Measurements from ENCODE around the gene C2orf92.

The C2orf92 gene

GRCh38 chr2:97714084-97714949 is 44.8 kb downstream of the C2orf92 start:
- Histone ChIP-seq H4K8ac (ENCODE audit: low read length) (peak overlapping the region; percentile 96), H3K27ac (ENCODE audit: low read length, poor library complexity, severe bottlenecking) (no peak overlapping the region), H3K36me3 (ENCODE audit: control insufficient read depth in 1 of 2, insufficient read depth in 2 of 2, low read depth in 1 of 2, low read length in 2 of 2) (no peaks in the 10 kb centered on the region), H2AK5ac (ENCODE audit: low read length, severe bottlenecking) (no peak overlapping the region), H2BK15ac (ENCODE audit: low read depth, poor library complexity, severe bottlenecking) (peak overlapping the region; percentile 41), H3K9me3 (ENCODE audit: control insufficient read depth, low read length) (no peaks in the 10 kb centered on the region), H3K4me2 (ENCODE audit: low read length, poor library complexity, severe bottlenecking) (no peak overlapping the region), H2BK12ac (ENCODE audit: low read length in 2 of 2) (peak overlapping the region in 1 of 2 experiments; percentile 76), H3K9ac (ENCODE audit: low read length) (no peak overlapping the region), H3K4me3 (ENCODE audit: insufficient read depth in 1 of 2, low read depth in 1 of 2, low read length in 2 of 2) (no peak overlapping the region), H3K79me1 (replicated peaks; ENCODE audit: low read length, poor library complexity, severe bottlenecking) (no peaks in the 10 kb centered on the region), H2BK120ac (ENCODE audit: low read depth, low read length) (peak overlapping the region; percentile 13), H2AFZ (ENCODE audit: low read depth, low read length) (no peak overlapping the region), H3K23ac (ENCODE audit: low read length in 2 of 2) (no peak overlapping the region), H4K91ac (ENCODE audit: low read length) (no peak overlapping the region), H3K27me3 (ENCODE audit: control insufficient read depth in 1 of 2, insufficient read depth in 1 of 2, low read length in 2 of 2) (peaks cover 20 to 57% of the 10 kb centered on the region in 2 experiments), H3K4me1 (ENCODE audit: control insufficient read depth, insufficient read depth, low read depth, low read length) (peaks cover 2% of the 10 kb centered on the region), H3K18ac (ENCODE audit: low read depth in 1 of 2, low read length in 2 of 2) (peak overlapping the region; percentile 42 to 66), H2BK5ac (ENCODE audit: low read depth, low read length, poor library complexity, severe bottlenecking) (no peak overlapping the region), H3K14ac (ENCODE audit: low read length in 2 of 2) (peak overlapping the region in 1 of 2 experiments; percentile 79), H3K4ac (ENCODE audit: low read depth in 1 of 2, low read length in 2 of 2) (no peak overlapping the region)
- DNase-seq: no peak
- WGBS: 84% methylated on average over 17 of the region's 17 CpGs

GRCh38 chr2:97714950-97715652 is 45.6 kb downstream of the C2orf92 start:
- peaks cover 20 to 51% of the 10 kb centered on the region in 2 experiments for H3K27me3 ChIP-seq (ENCODE audit: control insufficient read depth in 1 of 2, insufficient read depth in 1 of 2, low read length in 2 of 2)
- no peak overlapping the region for H4K91ac ChIP-seq (ENCODE audit: low read length)
- no peak overlapping the region for H2BK12ac ChIP-seq (ENCODE audit: low read length in 2 of 2)
- 93% methylated on average over 13 of the region's 13 CpGs for WGBS
- peaks cover 2% of the 10 kb centered on the region for H3K4me1 ChIP-seq (ENCODE audit: control insufficient read depth, insufficient read depth, low read depth, low read length)
- no peak overlapping the region for H2AFZ ChIP-seq (ENCODE audit: low read depth, low read length)
- no peak overlapping the region for H2BK15ac ChIP-seq (ENCODE audit: low read depth, poor library complexity, severe bottlenecking)
- H3K14ac ChIP-seq (ENCODE audit: low read length in 2 of 2): no peak overlapping the region
- H3K4me3 ChIP-seq (ENCODE audit: insufficient read depth in 1 of 2, low read depth in 1 of 2, low read length in 2 of 2): no peak overlapping the region
- H3K18ac ChIP-seq (ENCODE audit: low read depth in 1 of 2, low read length in 2 of 2): no peak overlapping the region
- no peak overlapping the region for H3K4ac ChIP-seq (ENCODE audit: low read depth in 1 of 2, low read length in 2 of 2)
- no peak for DNase-seq
- H2AK5ac ChIP-seq (ENCODE audit: low read length, severe bottlenecking): no peak overlapping the region
- no peak overlapping the region for H3K4me2 ChIP-seq (ENCODE audit: low read length, poor library complexity, severe bottlenecking)
- no peak overlapping the region for H4K8ac ChIP-seq (ENCODE audit: low read length)
- no peak overlapping the region for H3K27ac ChIP-seq (ENCODE audit: low read length, poor library complexity, severe bottlenecking)
- H3K23ac ChIP-seq (ENCODE audit: low read length in 2 of 2): no peak overlapping the region
- no peak overlapping the region for H2BK5ac ChIP-seq (ENCODE audit: low read depth, low read length, poor library complexity, severe bottlenecking)
- H3K9ac ChIP-seq (ENCODE audit: low read length): no peak overlapping the region
- no peaks in the 10 kb centered on the region for H3K9me3 ChIP-seq (ENCODE audit: control insufficient read depth, low read length)
- no peaks in the 10 kb centered on the region for H3K36me3 ChIP-seq (ENCODE audit: control insufficient read depth in 1 of 2, insufficient read depth in 2 of 2, low read depth in 1 of 2, low read length in 2 of 2)
- no peaks in the 10 kb centered on the region for H3K79me1 ChIP-seq (replicated peaks; ENCODE audit: low read length, poor library complexity, severe bottlenecking)
- no peak overlapping the region for H2BK120ac ChIP-seq (ENCODE audit: low read depth, low read length)

GRCh38 chr2:97715951-97716694 is 46.6 kb downstream of the C2orf92 start:
- Histone ChIP-seq H2AK5ac (ENCODE audit: low read length, severe bottlenecking) (no peak overlapping the region), H3K4me3 (ENCODE audit: insufficient read depth in 1 of 2, low read depth in 1 of 2, low read length in 2 of 2) (no peak overlapping the region), H4K8ac (ENCODE audit: low read length) (no peak overlapping the region), H2BK5ac (ENCODE audit: low read depth, low read length, poor library complexity, severe bottlenecking) (no peak overlapping the region), H3K18ac (ENCODE audit: low read depth in 1 of 2, low read length in 2 of 2) (no peak overlapping the region), H3K14ac (ENCODE audit: low read length in 2 of 2) (peak overlapping the region in 1 of 2 experiments; percentile 11), H3K4me2 (ENCODE audit: low read length, poor library complexity, severe bottlenecking) (no peak overlapping the region), H3K4ac (ENCODE audit: low read depth in 1 of 2, low read length in 2 of 2) (peak overlapping the region in 1 of 2 experiments; percentile 46), H3K9ac (ENCODE audit: low read length) (no peak overlapping the region), H3K79me1 (replicated peaks; ENCODE audit: low read length, poor library complexity, severe bottlenecking) (no peaks in the 10 kb centered on the region), H2BK12ac (ENCODE audit: low read length in 2 of 2) (peak overlapping the region; percentile 29 to 38), H2AFZ (ENCODE audit: low read depth, low read length) (no peak overlapping the region), H2BK15ac (ENCODE audit: low read depth, poor library complexity, severe bottlenecking) (peak overlapping the region; percentile 9), H3K36me3 (ENCODE audit: control insufficient read depth in 1 of 2, insufficient read depth in 2 of 2, low read depth in 1 of 2, low read length in 2 of 2) (no peaks in the 10 kb centered on the region), H3K27ac (ENCODE audit: low read length, poor library complexity, severe bottlenecking) (no peak overlapping the region), H3K4me1 (ENCODE audit: control insufficient read depth, insufficient read depth, low read depth, low read length) (peaks cover 2% of the 10 kb centered on the region), H3K9me3 (ENCODE audit: control insufficient read depth, low read length) (no peaks in the 10 kb centered on the region), H4K91ac (ENCODE audit: low read length) (no peak overlapping the region), H2BK120ac (ENCODE audit: low read depth, low read length) (no peak overlapping the region), H3K23ac (ENCODE audit: low read length in 2 of 2) (no peak overlapping the region), H3K27me3 (ENCODE audit: control insufficient read depth in 1 of 2, insufficient read depth in 1 of 2, low read length in 2 of 2) (peaks cover 17 to 54% of the 10 kb centered on the region in 2 experiments)
- DNase-seq: no peak
- whole genome bisulfite sequencing: 88% methylated on average over 8 of the region's 9 CpGs
